Measurements from ENCODE around the gene FRRS1L. TPM values are rescaled to one million over a fixed set of nuclear protein-coding genes. Genes with fewer than 3 reads are reported as not detected.

The FRRS1L gene
- total RNA-seq (2022; extraction: Qiagen RNA extraction; ENCODE audit: low read depth) = 0.15 to 0.76 TPM (median 0.20 TPM) in 5 replicates

DNA sequence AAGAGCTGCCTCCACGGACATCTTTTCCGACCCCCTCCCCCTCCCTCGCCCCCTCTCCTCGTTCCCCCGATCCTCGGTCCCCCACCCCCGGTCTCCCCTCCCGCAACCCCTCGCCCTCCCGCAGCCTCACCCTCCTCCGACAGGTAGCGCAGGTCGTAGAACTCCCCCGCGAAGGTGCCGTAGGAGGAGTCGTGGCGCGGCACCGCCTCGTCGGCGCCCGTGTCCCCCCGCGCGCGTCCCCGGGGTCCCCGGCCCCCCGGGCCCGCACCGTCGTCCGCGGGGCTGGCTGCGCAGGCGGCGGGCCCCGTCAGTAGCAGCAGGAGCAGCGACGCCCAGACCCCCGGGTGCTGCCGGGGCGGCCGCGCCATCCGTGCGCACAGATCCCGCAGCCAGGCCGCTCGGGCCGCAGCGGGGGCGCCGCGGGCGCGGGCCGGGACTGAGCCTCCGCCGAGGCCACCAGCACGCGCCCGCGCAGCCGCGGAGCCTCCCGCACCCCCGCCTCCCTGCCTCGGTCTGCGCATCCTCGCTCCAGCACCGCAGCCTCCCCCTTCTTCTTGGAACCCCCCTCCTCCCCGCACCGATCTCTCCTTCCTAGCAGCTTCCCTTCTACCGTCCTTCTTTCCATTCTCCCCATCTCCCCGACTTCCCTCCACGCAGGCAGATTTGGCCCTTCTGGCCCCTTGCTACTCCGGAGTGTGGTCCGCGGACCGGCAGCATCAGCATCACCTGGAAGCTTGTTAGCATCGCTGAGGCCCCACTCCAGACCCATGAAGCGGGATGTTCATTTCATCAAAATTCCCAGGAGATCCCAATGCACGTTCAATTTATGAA is at the start of gene FRRS1L:
TSS of gene FRRS1L (minus strand) at position 479 of the 831 bp plus-strand sequence. CDS start at position 368, 111 bp downstream.

GRCh38 chr9:109119439-109120203 is 47.4 kb downstream of the FRRS1L start, which contains the start of gene TMEM245:
Gene TMEM245 (minus strand): TSS chr9:109119947. CDS start chr9:109119913, 34 bp downstream.

Other genes with a start within 250 kb of the FRRS1L start
- 16.6 to 23.3 TPM (median 21.5 TPM) in 5 replicates for gene ELP1, start 233.1 kb downstream of the FRRS1L start, total RNA-seq (2022; extraction: Qiagen RNA extraction; ENCODE audit: low read depth)
- 20.7 to 22.7 TPM (median 22.0 TPM) in 5 replicates for gene ABITRAM, start 232.8 kb downstream of the FRRS1L start, total RNA-seq (2022; extraction: Qiagen RNA extraction; ENCODE audit: low read depth)
- 54.0 to 63.2 TPM (median 56.0 TPM) in 5 replicates for gene CTNNAL1, start 153.8 kb downstream of the FRRS1L start, total RNA-seq (2022; extraction: Qiagen RNA extraction; ENCODE audit: low read depth)
- gene TMEM245, start 47.3 kb downstream of the FRRS1L start, total RNA-seq (2022; extraction: Qiagen RNA extraction; ENCODE audit: low read depth) = 39.6 to 60.6 TPM (median 52.9 TPM) in 5 replicates
- 5.9 to 11.0 TPM (median 10.0 TPM) in 5 replicates for gene EPB41L4B, start 153.8 kb upstream of the FRRS1L start, total RNA-seq (2022; extraction: Qiagen RNA extraction; ENCODE audit: low read depth)